OCI-LY3 (cell line): ENCODE measurements around the gene MRPL1.
"Not testable (repeated sequence)": the region's sequence is repeated elsewhere in the genome, so short reads cannot be mapped to it uniquely, and the experiment has no call there.

Experiments
- H2AFZ ChIP-seq: fragments of 200-600, 300-600 bp; shearing (Covaris generic); 2 replicates; pipeline ENCODE4 v1.6.0; 2014; ENCODE audit warnings: antibody characterized with exemption, low read depth, low read length
- H3K27ac ChIP-seq: fragments of 200-600, 300-600 bp; sonication (generic); 2 replicates; pipeline ENCODE4 v1.5.1; 2014; ENCODE audit warnings: mild to moderate bottlenecking, low read length, moderate library complexity, mixed read lengths
- H3K27me3 ChIP-seq: fragments of 200-600, 300-600 bp; sonication (generic); 2 replicates; pipeline ENCODE4 v1.6.1; 2014; ENCODE audit warnings: low read depth, low read length, mixed read lengths
- H3K36me3 ChIP-seq: fragments of 200-600, 300-600 bp; sonication (generic); replicated peaks from 2 replicates; pipeline ENCODE3; 2014; ENCODE audit warnings: low read depth, low read length, mixed read lengths
- H3K4me1 ChIP-seq: fragments of 300-600, 200-600 bp; sonication (generic); 2 replicates; pipeline ENCODE4 v1.6.1; 2014; ENCODE audit warnings: low read length, mixed read lengths
- H3K4me2 ChIP-seq: fragments of 200-600, 300-600 bp; sonication (generic); 2 replicates; pipeline ENCODE4 v1.6.1; 2014; ENCODE audit warnings: low read length, mixed read lengths
- H3K4me3 ChIP-seq: fragments of 300-600, 200-600 bp; sonication (generic); 2 replicates; pipeline ENCODE4 v1.5.1; 2014; ENCODE audit warnings: antibody characterized with exemption, mild to moderate bottlenecking, low read length, moderate library complexity
- H3K79me2 ChIP-seq: fragments of 300-600, 200-600 bp; shearing (Covaris generic); 2 replicates; pipeline ENCODE4 v1.6.1; 2014; ENCODE audit warnings: mild to moderate bottlenecking, low read length, mixed read lengths
- H3K9ac ChIP-seq: fragments of 300-600, 200-600 bp; shearing (Covaris generic); 2 replicates; pipeline ENCODE4 v1.6.0; 2014; ENCODE audit warnings: mild to moderate bottlenecking, low read length, moderate library complexity
- H3K9me3 ChIP-seq: fragments of 200-600, 300-600 bp; shearing (Covaris generic); 2 replicates; pipeline ENCODE4 v1.6.1; 2014; ENCODE audit warnings: low read length, mixed read lengths; ENCODE audit not compliant: insufficient read depth
- H4K20me1 ChIP-seq: fragments of 200-600, 300-600 bp; sonication (generic); 2 replicates; pipeline ENCODE4 v1.6.1; 2016; ENCODE audit warnings: low read length, mixed read lengths; ENCODE audit not compliant: insufficient read depth
- EZH2phosphoT487 ChIP-seq: fragments of 200-600 bp; shearing (Covaris generic); IDR thresholded peaks from 2 replicates; pipeline ENCODE4 v1.6.1; 2018; ENCODE audit warnings: antibody characterized with exemption, mixed run types, low read depth
- TF ChIP-seq, protein P1 (sequence below): fragments of 200-600, 300-600 bp; sonication (generic); IDR thresholded peaks from 2 replicates; pipeline ENCODE4 v1.5.1; 2014; ENCODE audit warnings: antibody characterized with exemption, low read length, low read depth

MRPL1 gene

DNA sequence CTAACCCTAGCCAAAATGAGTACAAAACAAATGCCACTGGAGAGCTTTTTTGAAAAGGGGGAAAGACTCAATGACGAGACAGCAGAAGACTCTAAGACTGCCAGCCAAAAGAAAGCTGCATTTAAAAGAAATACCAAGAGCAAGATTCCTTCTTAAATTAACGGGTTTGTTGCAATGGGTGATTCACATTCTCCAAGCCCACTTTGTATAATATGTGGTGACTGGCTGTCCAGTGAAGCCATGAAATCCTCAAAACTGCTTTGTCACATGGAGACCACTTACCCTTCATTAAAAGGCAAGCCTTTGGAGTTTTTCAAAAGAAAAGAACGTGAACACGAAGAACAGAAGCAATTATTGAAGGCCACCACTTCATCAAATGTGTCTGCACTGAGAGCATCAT lies 68.2 kb downstream of the MRPL1 start:
- Histone ChIP-seq H3K4me3 (no peak overlapping the region), H3K36me3 (peaks cover 7% of the 10 kb centered on the region), H3K79me2 (no peaks in the 10 kb centered on the region), H3K27ac (no peak overlapping the region), H3K27me3 (no peaks in the 10 kb centered on the region), H3K9me3 (no peaks in the 10 kb centered on the region), H3K4me2 (no peak overlapping the region), H3K9ac (no peak overlapping the region), H3K4me1 (no peaks in the 10 kb centered on the region), H4K20me1 (no peaks in the 10 kb centered on the region), H2AFZ (no peak overlapping the region)
- no peak for TF ChIP-seq EZH2phosphoT487
- TF ChIP-seq, protein P1, sequence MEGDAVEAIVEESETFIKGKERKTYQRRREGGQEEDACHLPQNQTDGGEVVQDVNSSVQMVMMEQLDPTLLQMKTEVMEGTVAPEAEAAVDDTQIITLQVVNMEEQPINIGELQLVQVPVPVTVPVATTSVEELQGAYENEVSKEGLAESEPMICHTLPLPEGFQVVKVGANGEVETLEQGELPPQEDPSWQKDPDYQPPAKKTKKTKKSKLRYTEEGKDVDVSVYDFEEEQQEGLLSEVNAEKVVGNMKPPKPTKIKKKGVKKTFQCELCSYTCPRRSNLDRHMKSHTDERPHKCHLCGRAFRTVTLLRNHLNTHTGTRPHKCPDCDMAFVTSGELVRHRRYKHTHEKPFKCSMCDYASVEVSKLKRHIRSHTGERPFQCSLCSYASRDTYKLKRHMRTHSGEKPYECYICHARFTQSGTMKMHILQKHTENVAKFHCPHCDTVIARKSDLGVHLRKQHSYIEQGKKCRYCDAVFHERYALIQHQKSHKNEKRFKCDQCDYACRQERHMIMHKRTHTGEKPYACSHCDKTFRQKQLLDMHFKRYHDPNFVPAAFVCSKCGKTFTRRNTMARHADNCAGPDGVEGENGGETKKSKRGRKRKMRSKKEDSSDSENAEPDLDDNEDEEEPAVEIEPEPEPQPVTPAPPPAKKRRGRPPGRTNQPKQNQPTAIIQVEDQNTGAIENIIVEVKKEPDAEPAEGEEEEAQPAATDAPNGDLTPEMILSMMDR: no peak

DNA sequence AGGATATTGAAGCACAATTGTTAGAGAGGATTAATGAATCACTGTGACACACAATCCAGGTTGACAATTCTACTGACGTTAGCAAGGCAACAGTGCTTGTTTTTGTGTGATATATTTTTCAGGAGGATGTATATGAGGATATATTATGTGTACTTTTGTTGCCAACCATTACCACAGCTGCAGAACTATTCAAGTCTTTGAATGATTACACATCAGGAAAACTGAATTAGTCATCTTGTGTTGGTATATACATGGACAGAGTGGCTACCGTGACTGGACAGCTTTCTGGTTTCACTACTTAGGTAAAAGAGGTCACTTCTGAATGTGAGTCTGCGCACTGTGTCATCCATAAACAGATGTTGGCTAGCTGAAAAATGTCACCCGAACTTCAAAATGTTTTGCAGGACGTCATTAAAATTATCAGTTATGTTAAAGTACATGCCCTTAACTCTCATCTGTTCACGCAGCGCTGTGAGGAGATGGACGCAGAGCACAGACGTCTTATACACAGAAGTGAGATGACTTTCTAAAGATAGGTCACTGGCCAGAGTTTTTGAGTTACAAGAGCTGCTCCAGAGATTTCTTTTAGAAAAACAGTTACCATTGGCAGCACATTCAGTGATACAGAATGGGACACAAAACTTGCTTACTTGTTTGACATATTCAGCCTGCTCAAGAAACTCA lies 69.0 kb downstream of the MRPL1 start:
- Histone ChIP-seq H3K9me3 (no peaks in the 10 kb centered on the region), H3K27me3 (no peaks in the 10 kb centered on the region), H3K9ac (no peak overlapping the region), H3K27ac (no peak overlapping the region), H3K79me2 (no peaks in the 10 kb centered on the region), H3K4me1 (no peaks in the 10 kb centered on the region), H3K4me3 (no peak overlapping the region), H4K20me1 (no peaks in the 10 kb centered on the region), H2AFZ (no peak overlapping the region), H3K36me3 (peaks cover 5% of the 10 kb centered on the region), H3K4me2 (no peak overlapping the region)
- TF ChIP-seq, protein P1: no peak
- no peak for TF ChIP-seq EZH2phosphoT487

DNA sequence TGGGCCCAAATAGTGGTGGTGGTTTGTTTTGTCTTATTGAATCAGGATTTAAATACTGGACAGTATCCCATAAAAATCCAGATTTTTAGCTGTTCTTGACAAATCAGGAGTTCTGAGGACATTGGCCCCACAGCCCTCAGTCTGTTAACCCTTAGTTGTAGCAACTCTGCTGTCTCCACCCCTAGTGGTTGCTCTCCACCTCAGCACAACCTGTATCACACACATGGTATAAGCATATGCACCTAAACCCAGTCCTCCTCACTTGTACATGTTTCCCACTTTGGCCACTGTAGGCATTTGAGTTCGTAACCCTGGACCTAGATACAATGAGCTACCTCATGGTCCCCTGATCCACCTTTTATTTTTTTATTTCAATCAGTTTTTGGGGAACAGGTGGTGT lies 75.9 kb downstream of the MRPL1 start:
- no peak for TF ChIP-seq EZH2phosphoT487
- Histone ChIP-seq H3K27me3 (no peaks in the 10 kb centered on the region), H3K9ac (no peak overlapping the region), H3K4me3 (no peak overlapping the region), H3K4me2 (no peak overlapping the region), H3K36me3 (peaks cover 8% of the 10 kb centered on the region), H3K9me3 (no peaks in the 10 kb centered on the region), H2AFZ (no peak overlapping the region), H4K20me1 (no peaks in the 10 kb centered on the region; the same call in 1 of the 2 replicates), H3K79me2 (no peaks in the 10 kb centered on the region), H3K4me1 (no peaks in the 10 kb centered on the region), H3K27ac (no peak overlapping the region)

DNA sequence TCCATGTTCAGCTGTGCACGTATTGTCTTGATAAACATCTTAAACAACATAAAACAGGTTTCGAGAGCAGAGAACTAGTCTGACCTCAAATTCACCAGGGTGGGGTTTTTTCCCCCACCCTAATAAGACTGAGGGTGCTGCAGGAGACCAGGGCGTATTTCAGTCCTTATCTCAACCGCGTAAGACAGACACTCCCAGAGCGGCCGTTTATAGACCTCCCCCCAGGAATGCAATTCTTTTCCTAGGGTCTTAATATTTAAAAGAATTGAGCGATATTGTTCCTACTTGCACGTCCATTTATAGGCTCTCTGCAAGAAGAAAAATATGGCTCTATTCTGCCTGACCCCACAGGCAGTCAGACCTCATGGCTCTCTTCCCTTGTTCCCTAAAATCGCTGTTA lies 83.3 kb downstream of the MRPL1 start:
- not testable (repeated sequence) for H3K4me2 ChIP-seq, H3K9me3 ChIP-seq, H3K4me1 ChIP-seq, H3K36me3 ChIP-seq, H3K27me3 ChIP-seq, H3K79me2 ChIP-seq, H3K4me3 ChIP-seq, H4K20me1 ChIP-seq, H3K9ac ChIP-seq, H3K27ac ChIP-seq, H2AFZ ChIP-seq

DNA sequence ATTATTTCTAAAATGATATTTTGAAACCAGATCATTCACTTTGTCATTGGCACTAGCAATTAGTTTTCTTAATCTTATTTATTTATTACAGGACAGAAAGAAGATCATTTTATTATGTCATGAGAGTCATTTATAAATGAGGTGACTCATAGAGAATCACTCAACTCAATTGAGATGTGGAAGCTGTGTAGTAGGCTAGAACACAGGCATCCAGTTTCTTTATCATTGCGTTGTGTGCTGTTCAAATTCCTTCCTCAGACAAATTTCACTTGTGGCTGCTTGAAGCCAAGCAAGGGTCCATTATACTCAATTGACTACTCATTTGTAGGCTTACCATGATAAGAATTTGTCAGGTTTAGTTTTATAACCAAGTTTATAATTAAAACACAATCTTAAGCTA lies 87.6 kb downstream of the MRPL1 start:
- Histone ChIP-seq H3K4me1 (peaks cover 8% of the 10 kb centered on the region; the same call in 1 of the 2 replicates), H3K4me3 (no peak overlapping the region), H2AFZ (no peak overlapping the region), H3K4me2 (no peak overlapping the region), H4K20me1 (no peaks in the 10 kb centered on the region), H3K27ac (no peak overlapping the region), H3K36me3 (peaks cover 6% of the 10 kb centered on the region), H3K27me3 (no peaks in the 10 kb centered on the region), H3K9ac (no peak overlapping the region), H3K9me3 (no peaks in the 10 kb centered on the region), H3K79me2 (no peaks in the 10 kb centered on the region)
- TF ChIP-seq EZH2phosphoT487: no peak
- TF ChIP-seq, protein P1: no peak
